AG04449 (cell line): ENCODE results near the gene USP9Y.

Experiments
- CTCF ChIA-PET: fragments of 350-600 bp; formaldehyde crosslinking; extraction: SDS; loops from one replicate; lab custom pipeline; 2021; ENCODE audit warnings: antibody characterized with exemption; lab: Yijun Ruan, JAX
- POLR2A ChIA-PET: fragments of 400-600, 350-600 bp; formaldehyde crosslinking; extraction: SDS; loops from one replicate; lab custom pipeline; 2020; ENCODE audit warnings: antibody characterized with exemption, inconsistent platforms; lab: Yijun Ruan, JAX
- DNase-seq: peaks from one replicate; pipeline ENCODE4 v3.0.0-alpha.2; 2010; ENCODE audit warnings: low read depth, low spot score
- H3K4me3 ChIP-seq: 2 replicates; pipeline ENCODE4 v1.5.1; 2011; ENCODE audit warnings: low read depth, mild to moderate bottlenecking, control low read depth, low read length
- TF ChIP-seq, protein P1 (sequence below): IDR thresholded peaks from one replicate; pipeline ENCODE4 v1.5.1; 2011; ENCODE audit warnings: mild to moderate bottlenecking, moderate library complexity, low read length, control low read depth, inconsistent platforms; ENCODE audit not compliant: insufficient read depth; ENCODE audit errors: missing control alignments

The USP9Y gene

DNA sequence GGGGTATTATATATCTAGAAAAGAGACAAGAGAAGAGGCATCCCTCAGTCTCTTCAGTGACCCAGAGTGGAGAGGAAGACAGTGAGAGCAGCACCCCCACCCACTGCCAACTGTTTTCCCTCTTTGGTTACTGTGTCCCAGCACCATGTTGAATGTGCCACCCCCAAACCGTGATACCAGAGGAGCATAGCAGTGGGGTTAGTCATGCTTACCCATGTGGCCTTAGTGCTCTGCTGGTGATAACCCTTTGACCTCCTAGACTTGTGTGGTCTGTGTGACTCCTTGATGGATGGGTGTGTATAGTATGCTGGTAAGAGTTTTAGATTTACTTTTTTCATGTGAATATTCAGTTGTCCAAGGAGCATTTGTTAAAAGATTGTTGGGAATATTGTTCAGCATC is 48.3 kb downstream of the USP9Y start:
- DNase-seq = no peak
- TF ChIP-seq, protein P1, sequence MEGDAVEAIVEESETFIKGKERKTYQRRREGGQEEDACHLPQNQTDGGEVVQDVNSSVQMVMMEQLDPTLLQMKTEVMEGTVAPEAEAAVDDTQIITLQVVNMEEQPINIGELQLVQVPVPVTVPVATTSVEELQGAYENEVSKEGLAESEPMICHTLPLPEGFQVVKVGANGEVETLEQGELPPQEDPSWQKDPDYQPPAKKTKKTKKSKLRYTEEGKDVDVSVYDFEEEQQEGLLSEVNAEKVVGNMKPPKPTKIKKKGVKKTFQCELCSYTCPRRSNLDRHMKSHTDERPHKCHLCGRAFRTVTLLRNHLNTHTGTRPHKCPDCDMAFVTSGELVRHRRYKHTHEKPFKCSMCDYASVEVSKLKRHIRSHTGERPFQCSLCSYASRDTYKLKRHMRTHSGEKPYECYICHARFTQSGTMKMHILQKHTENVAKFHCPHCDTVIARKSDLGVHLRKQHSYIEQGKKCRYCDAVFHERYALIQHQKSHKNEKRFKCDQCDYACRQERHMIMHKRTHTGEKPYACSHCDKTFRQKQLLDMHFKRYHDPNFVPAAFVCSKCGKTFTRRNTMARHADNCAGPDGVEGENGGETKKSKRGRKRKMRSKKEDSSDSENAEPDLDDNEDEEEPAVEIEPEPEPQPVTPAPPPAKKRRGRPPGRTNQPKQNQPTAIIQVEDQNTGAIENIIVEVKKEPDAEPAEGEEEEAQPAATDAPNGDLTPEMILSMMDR = no peak
- H3K4me3 ChIP-seq = no peak overlapping the region
- ChIA-PET POLR2A (no interaction called here), CTCF (no interaction called here)

DNA sequence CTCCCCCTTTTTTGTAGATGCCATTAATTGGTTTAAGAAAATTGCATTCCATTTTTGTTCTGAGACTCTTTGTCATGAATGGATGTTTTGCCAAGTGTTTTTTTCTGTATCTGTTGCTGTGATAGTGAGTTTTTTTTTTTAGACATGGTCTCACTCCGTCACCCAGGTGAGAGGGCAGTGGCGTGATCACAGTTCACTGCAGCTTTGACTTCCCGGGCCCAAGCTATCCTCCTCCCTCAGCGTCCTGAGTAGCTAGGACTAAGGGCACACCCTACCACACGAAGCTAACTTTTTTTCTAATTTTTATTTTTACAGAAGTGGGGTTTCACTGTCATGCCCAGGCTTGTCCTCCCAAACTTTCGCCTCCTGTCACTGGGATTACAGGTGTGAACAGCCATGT is 51.8 kb downstream of the USP9Y start:
- DNase-seq = no peak
- POLR2A ChIA-PET = no interaction called here

DNA sequence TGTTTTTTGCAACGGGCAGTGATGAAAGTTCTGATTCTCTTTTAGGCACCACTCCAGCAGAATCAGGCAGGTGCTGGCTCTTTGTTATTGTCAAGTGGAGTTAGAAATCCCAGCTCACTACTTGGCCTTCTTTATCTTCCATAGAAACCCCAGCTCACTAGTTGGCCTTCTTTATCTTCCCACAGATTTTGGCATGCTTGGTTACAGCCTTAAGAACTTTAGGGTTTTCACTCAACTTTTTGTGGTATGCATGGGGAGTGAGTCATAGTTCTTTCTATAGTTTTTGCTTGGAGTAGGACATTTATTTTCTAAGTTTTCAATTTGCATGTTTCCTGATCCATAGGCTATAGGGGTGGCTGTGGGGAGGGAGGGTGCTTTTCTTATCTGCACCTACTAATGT is 55.0 kb downstream of the USP9Y start:
- no peak overlapping the region for H3K4me3 ChIP-seq
- ChIA-PET CTCF (no interaction called here), POLR2A (no interaction called here)
- TF ChIP-seq, protein P1 = no peak
- peak; percentile 16 for DNase-seq

More for the DNA sequence above, 51.8 kb downstream of the USP9Y start:
- TF ChIP-seq, protein P1 = no peak
- H3K4me3 ChIP-seq = no peak overlapping the region
- CTCF ChIA-PET = no interaction called here

DNA sequence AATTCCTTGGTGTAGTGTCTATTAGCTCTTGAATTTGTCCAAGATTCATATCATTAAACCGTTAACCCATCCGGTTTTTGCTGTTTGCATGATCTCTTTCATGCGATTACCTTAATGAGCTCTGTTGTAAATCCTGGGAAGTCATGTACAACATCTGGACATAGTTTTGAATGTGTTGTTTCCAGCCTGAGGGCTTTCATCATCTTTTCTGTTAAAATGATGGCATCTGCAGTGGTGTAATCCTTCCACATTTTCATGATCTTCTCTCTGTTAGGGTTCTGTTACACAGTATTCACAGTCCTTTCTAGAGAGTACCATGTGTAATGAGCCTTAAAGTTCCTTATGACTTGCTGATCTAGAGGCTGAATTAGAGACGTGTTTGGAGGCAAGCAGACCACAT is 64.9 kb downstream of the USP9Y start:
- DNase-seq = no peak
- ChIA-PET CTCF (no interaction called here), POLR2A (no interaction called here)
- no peak overlapping the region for H3K4me3 ChIP-seq
- TF ChIP-seq, protein P1 = no peak

GRCh38 chrY:12784521-12784920 is 83.5 kb downstream of the USP9Y start:
- DNase-seq = no peak

DNA sequence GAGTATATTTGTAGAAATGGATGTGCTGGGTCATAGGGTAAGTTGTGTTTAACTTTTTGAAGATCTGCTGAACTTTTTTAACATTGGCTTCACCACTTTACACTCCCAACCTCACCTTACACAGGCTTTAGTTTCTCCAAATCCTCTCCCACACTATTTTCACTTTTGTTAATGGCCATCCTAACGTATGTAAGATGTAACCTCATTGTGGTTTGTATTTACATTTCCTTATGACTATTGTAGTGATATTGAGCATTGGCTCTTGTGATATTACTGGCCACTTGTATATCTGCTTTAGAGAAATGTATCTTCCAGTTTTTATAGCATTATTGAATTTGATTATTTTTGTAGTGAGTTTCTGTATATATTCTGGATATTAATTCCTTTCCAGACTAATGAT is 93.0 kb downstream of the USP9Y start:
- POLR2A ChIA-PET = no interaction called here
- no peak for DNase-seq
- CTCF ChIA-PET = no interaction called here

More at GRCh38 chrY:12784521-12784920, 83.5 kb downstream of the USP9Y start:
- ChIA-PET POLR2A (no interaction called here), CTCF (no interaction called here)
- no peak overlapping the region for H3K4me3 ChIP-seq
- TF ChIP-seq, protein P1 = no peak

More for the DNA sequence above, 93.0 kb downstream of the USP9Y start:
- TF ChIP-seq, protein P1 = no peak
- no peak overlapping the region for H3K4me3 ChIP-seq
